ENCODE data around the gene GAREM1. TPM values are rescaled to one million over a fixed set of nuclear protein-coding genes. Genes with fewer than 3 reads are reported as not detected.
"Not testable (repeated sequence)": the region's sequence is repeated elsewhere in the genome, so short reads cannot be mapped to it uniquely, and the experiment has no call there.

Gene GAREM1
- total RNA-seq, 2 experiments from 2014 or later: 0.05 TPM; not detected in 1

DNA sequence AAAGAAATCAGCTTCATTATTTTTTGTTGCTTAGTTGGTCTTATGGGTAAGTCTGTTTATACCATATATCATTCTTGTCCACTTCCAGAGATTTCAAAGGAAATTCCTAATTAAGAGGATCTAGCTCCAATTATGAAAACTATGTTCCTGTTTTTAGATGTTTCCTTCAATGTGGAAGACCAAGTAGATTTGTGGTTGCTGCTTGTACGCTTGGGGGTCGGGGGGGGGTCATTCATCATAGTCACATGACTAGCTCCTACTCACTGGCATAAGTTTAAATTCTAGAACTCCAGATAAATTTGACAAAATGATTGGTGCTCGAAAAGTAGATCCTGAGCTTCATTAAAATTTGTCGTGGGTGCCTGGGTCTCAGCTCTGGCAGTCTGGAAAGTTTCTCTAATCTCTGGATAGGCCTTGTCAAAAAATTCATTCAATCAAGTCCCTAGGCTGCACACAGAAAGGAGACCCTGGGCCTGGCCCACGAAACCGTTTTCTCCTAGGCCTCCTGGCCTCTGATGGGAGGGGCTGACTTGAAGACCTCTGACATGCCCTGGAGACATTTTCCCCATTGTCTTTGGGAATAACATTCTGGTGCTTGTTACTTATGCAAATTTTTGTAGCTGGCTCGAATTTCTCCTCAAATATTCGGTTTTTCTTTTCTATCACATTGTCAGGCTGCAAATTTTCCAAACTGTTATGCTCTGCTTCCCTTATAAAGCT is 218.4 kb downstream of the GAREM1 start:
- intact Hi-C loops (cut with micrococcal nuclease): no loop called here
- CTCF ChIA-PET: no interaction called here
- Mint-ChIP-seq H3K9me3 (no peaks in the 10 kb centered on the region), H3K27me3 (peaks cover 27% of the 10 kb centered on the region), H3K27ac (no peak overlapping the region), H3K4me1 (ENCODE audit: low read depth) (no peaks in the 10 kb centered on the region), H3K36me3 (no peaks in the 10 kb centered on the region), H3K4me3 (no peak overlapping the region)
- DNase-seq: no peak
- POLR2A ChIA-PET: no interaction called here

DNA sequence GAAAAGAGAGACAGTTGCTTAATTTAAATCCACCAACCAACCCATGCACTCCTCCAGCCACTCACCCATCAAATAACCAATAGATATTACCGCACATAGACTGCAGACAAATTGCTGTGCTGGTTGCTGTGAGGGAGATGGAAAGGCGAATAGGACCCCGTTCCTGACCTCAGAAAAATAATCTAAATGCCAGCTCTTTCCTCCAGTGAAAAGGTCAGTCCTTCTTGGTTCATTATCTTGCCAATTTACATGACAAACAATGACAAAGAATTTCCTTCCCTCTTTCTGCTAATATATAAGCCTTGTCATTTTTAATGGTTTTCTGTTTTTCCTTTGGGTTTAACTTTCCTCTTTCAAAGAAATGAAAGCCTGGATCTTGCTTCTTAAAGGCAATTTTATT is 219.2 kb downstream of the GAREM1 start:
- no peaks in the 10 kb centered on the region for H3K9me3 Mint-ChIP-seq
- no peaks in the 10 kb centered on the region for H3K4me1 Mint-ChIP-seq (ENCODE audit: low read depth)
- POLR2A ChIA-PET: no interaction called here
- CTCF ChIA-PET: no interaction called here
- H3K4me3 Mint-ChIP-seq: no peak overlapping the region
- H3K36me3 Mint-ChIP-seq: no peaks in the 10 kb centered on the region
- no peak for DNase-seq
- peaks cover 25% of the 10 kb centered on the region for H3K27me3 Mint-ChIP-seq
- intact Hi-C loops (cut with micrococcal nuclease): no loop called here
- no peak overlapping the region for H3K27ac Mint-ChIP-seq

DNA sequence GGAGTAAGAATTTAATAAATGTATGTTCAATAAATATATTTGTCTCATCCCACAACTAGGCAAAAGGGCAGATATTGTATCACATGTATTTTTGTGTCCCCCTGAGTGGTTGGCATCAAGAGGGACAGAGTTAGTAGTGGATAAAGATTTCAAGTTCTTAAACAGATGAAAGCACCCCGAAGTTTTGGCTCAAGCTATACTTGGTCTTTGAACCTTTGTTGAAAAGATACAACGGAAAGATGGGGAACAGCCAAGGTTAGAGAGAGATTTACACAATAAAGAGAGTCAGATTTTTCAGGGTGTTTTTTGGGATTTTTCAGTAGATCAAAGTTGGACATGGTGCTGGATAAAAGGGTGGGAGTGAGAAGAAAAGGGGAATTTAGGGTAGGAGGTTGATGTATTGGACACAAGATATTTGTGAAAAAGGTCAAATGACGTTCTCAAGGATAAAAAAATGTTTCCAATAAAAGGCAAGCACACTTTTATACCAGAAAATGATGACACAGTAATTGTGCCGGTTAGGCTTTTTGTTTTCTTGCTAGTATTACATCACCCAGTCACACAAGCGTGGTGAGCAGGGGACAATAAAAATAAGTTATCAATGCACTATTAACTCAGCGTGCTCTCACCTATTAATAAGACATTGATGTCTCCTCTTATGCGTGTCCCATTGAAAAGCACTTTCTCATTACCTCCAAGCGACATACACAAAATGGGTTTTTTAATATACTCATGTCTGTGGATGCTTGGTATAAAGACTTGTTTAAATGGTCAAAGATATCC is 221.3 kb downstream of the GAREM1 start:
- CTCF ChIA-PET: no interaction called here
- H3K27ac Mint-ChIP-seq: no peak overlapping the region
- POLR2A ChIA-PET: no interaction called here
- intact Hi-C loops (cut with micrococcal nuclease): no loop called here
- peaks cover 18% of the 10 kb centered on the region for H3K27me3 Mint-ChIP-seq
- no peak for DNase-seq
- no peaks in the 10 kb centered on the region for H3K9me3 Mint-ChIP-seq
- no peaks in the 10 kb centered on the region for H3K36me3 Mint-ChIP-seq
- H3K4me1 Mint-ChIP-seq (ENCODE audit: low read depth): no peaks in the 10 kb centered on the region
- no peak overlapping the region for H3K4me3 Mint-ChIP-seq

DNA sequence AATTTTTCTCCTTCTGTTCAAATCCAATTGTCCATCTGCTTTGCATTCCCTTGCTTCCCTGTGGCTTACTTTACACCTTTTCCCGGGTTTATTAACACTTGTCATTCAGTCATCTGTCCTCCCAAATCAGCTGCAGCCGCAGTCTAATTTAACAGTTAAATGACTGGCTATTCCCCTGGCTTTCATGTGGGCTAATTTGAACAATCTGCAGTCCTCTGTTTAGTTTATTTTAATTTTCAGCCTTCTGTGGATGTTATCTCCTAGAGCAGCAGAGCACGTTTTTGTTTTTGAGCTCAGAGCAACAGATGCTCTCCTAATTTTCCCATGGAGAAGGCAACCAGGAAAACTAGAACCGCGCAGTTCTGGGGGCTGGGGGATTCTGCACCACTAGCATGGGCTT is 225.8 kb downstream of the GAREM1 start:
- Mint-ChIP-seq H3K9me3 (no peaks in the 10 kb centered on the region), H3K4me3 (no peak overlapping the region), H3K4me1 (ENCODE audit: low read depth) (no peaks in the 10 kb centered on the region), H3K27me3 (peaks cover 9% of the 10 kb centered on the region), H3K36me3 (no peaks in the 10 kb centered on the region), H3K27ac (no peak overlapping the region)
- POLR2A ChIA-PET: interaction anchor here (0.5 kb wide), 1 partner anchor 87 kb away, joined by 3 read pairs; no protein-coding TSS in a partner anchor
- DNase-seq: no peak
- CTCF ChIA-PET: interaction anchor here (1.6 kb wide), 1 partner anchor 27 kb away, joined by 3 read pairs; no protein-coding TSS in a partner anchor
- intact Hi-C loops (cut with micrococcal nuclease): no loop called here

DNA sequence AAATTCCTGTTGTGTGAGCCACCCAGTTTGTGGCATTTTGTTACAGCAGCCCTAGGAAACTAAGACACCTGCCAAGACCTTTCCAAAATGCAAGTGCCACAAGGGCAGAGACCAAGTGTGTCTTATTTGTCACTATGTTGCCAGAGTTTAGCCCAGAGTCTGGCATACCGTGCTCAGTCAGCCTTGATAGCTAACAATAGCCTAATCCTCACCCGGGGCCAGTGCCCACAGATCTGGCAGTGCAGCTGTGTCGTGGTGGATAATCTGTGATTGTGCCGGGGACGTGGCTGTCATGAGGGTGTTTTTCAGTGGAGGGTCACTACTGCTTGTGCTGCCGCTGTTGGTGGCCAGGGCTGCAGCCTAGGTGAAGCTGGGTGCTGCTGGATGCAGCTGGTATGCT is 227.3 kb downstream of the GAREM1 start:
- no peak overlapping the region for H3K4me3 Mint-ChIP-seq
- intact Hi-C loops (cut with micrococcal nuclease): no loop called here
- no peak for DNase-seq
- H3K9me3 Mint-ChIP-seq: no peaks in the 10 kb centered on the region
- H3K4me1 Mint-ChIP-seq (ENCODE audit: low read depth): no peaks in the 10 kb centered on the region
- peaks cover 4% of the 10 kb centered on the region for H3K27me3 Mint-ChIP-seq
- POLR2A ChIA-PET: no interaction called here
- no peak overlapping the region for H3K27ac Mint-ChIP-seq
- H3K36me3 Mint-ChIP-seq: no peaks in the 10 kb centered on the region
- CTCF ChIA-PET: interaction anchor here (1.6 kb wide), 1 partner anchor 29 kb away, joined by 3 read pairs; no protein-coding TSS in a partner anchor

DNA sequence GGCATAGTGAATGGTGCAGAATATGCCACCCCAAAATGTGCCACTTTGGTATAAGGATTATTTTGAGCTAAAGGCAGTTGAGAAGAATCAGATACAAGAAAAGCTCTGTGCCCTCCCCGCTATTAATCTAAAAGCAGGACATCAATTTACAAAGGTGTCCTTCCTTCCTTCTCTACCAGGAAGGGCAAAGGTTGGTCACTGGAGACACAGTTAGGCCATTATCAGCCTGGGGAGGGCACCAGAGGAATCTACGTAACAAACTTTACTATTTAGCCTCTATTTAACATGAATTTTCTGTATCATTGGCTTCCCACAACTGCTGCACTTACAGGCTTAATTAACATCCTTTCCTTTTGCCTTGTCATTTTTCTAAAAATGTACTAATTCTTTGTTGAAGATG is 228.3 kb downstream of the GAREM1 start:
- Mint-ChIP-seq H3K27me3 (peaks cover 1% of the 10 kb centered on the region), H3K36me3 (no peaks in the 10 kb centered on the region), H3K4me3 (no peak overlapping the region), H3K4me1 (ENCODE audit: low read depth) (no peaks in the 10 kb centered on the region), H3K27ac (no peak overlapping the region), H3K9me3 (no peaks in the 10 kb centered on the region)
- no peak for DNase-seq
- ChIA-PET POLR2A (no interaction called here), CTCF (no interaction called here)
- intact Hi-C loops (cut with micrococcal nuclease): no loop called here

DNA sequence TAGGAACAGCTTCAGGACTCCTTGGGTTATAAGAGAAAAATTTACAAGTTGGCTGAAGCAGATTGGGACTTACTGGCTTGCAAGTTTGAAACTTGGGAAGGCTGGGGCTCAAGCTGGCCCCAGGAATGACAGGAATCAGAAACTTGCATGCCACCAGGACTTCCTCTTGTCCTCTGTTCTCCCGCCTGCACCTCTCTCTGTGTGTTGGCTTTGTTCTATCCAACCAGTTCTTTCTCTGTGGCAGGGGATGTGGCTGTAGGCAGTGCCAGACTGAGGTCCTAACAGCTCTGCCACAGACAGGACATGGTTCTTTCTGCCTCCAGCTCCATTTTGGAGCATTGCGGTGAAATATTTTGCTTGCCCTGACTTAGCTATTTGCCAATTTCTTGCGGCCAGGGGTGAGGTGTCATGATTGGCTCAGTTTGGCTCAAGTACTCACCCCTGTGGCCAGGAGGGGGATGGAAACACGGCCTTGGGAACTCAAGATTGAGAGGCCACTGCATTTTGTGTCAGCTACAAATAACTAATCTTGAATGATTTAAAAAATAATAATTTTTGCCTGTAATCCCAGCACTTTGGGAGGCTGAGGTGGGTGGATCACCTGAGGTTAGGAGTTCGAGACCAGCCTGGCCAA is 231.9 kb downstream of the GAREM1 start:
- no peak for DNase-seq
- CTCF ChIA-PET: interaction anchor here (1.4 kb wide), 1 partner anchor 81 kb away, joined by 5 read pairs; no protein-coding TSS in a partner anchor
- POLR2A ChIA-PET: no interaction called here
- Mint-ChIP-seq H3K9me3 (no peaks in the 10 kb centered on the region), H3K4me3 (no peak overlapping the region), H3K36me3 (no peaks in the 10 kb centered on the region), H3K27ac (no peak overlapping the region), H3K4me1 (ENCODE audit: low read depth) (no peaks in the 10 kb centered on the region), H3K27me3 (peaks cover 2% of the 10 kb centered on the region)
- intact Hi-C loops (cut with micrococcal nuclease): no loop called here

DNA sequence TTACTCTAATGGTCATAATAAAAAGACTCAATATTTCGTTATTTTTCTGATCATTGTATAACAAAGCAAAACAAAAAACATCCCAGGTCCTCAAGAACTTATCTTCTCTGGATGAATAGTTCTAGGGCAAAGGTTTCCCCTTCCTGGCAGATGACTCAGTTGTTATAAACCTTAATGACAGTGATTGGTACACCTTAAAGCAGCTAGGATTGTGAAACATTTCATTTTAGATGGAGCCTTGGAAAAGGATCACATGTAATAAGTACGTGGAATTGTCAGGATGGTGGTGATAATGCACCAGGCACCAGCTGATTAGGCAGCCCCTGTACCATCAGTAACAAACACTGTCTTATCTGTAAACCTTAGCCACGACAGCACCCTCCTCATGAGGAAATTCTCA is 233.6 kb downstream of the GAREM1 start:
- POLR2A ChIA-PET: no interaction called here
- no peak overlapping the region for H3K4me3 Mint-ChIP-seq
- intact Hi-C loops (cut with micrococcal nuclease): no loop called here
- no peaks in the 10 kb centered on the region for H3K9me3 Mint-ChIP-seq
- no peak overlapping the region for H3K27ac Mint-ChIP-seq
- peaks cover 2% of the 10 kb centered on the region for H3K27me3 Mint-ChIP-seq
- no peak for DNase-seq
- no peaks in the 10 kb centered on the region for H3K36me3 Mint-ChIP-seq
- CTCF ChIA-PET: interaction anchor here (0.9 kb wide), 1 partner anchor 80 kb away, joined by 3 read pairs; no protein-coding TSS in a partner anchor
- no peaks in the 10 kb centered on the region for H3K4me1 Mint-ChIP-seq (ENCODE audit: low read depth)

DNA sequence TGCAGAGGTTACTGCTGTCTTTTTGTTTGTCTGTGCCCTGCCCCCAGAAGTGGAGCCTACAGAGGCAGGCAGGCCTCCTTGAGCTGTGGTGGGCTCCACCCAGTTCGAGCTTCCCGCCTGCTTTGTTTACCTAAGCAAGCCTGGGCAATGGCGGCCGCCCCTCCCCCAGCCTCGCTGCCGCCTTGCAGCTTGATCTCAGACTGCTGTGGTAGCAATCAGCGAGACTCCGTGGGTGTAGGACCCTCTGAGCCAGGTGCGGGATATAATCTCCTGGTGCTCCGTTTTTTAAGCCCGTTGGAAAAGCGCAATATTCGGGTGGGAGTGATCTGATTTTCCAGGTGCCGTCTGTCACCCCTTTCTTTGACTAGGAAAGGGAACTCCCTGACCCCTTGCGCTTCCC is 237.3 kb downstream of the GAREM1 start:
- H3K4me3 Mint-ChIP-seq; H3K27ac Mint-ChIP-seq; H3K36me3 Mint-ChIP-seq; CTCF ChIA-PET; H3K27me3 Mint-ChIP-seq; H3K9me3 Mint-ChIP-seq; DNase-seq; POLR2A ChIA-PET; H3K4me1 Mint-ChIP-seq (ENCODE audit: low read depth); intact Hi-C loops (cut with micrococcal nuclease): not testable (repeated sequence)

DNA sequence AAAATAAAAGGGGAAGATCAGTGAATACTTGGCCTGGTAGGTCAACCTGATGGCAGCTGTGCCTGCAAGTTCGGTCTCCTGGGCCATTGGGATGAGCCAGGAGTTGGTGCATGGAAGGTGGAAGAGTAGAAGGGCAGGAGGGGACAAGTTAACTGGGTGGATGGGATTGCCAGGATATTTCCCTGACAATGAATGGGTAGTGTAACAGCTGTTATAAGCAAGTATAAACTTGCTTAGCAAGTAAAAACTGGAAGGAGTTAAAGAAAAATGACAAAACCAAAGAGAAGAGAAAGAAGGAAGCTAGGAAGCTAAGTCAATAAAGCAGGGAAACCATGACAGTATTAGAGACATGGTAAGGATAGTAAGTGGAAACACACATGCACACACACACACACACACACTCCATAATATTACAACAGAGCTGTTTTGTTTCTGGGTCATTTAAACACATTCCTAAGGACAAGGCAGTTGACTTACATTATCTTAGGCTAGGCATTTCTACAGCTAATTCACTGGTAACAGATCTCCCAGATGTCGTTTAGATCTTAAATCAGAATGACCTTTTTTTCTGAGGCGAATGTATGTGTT is 251.2 kb downstream of the GAREM1 start:
- H3K36me3 Mint-ChIP-seq: no peaks in the 10 kb centered on the region
- H3K27ac Mint-ChIP-seq: no peak overlapping the region
- no peaks in the 10 kb centered on the region for H3K4me1 Mint-ChIP-seq (ENCODE audit: low read depth)
- ChIA-PET CTCF (no interaction called here), POLR2A (no interaction called here)
- H3K9me3 Mint-ChIP-seq: no peaks in the 10 kb centered on the region
- intact Hi-C loops (cut with micrococcal nuclease): no loop called here
- H3K4me3 Mint-ChIP-seq: no peak overlapping the region
- H3K27me3 Mint-ChIP-seq: no peaks in the 10 kb centered on the region
- no peak for DNase-seq

DNA sequence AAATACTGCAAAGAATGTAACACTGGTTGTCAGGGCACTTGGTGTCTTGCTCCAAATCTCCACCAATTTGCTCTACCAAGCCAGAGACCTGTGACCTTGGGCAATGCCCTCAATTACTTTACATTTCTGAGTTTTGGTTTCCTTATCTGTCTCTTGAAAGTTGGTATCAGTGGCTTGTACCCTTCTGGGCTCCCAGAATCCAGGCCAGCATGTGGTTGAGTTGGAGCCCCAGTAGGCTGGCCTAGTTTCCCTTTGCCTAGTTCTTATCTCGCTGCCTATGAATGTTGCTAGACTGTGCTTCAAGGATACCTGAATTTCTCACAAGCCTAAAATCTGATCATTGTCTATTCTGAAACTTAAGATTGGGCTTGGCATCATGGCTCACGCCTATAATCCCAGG is 254.3 kb downstream of the GAREM1 start:
- Mint-ChIP-seq H3K4me1 (ENCODE audit: low read depth) (no peaks in the 10 kb centered on the region), H3K27me3 (no peaks in the 10 kb centered on the region), H3K4me3 (no peak overlapping the region), H3K36me3 (no peaks in the 10 kb centered on the region), H3K9me3 (no peaks in the 10 kb centered on the region), H3K27ac (no peak overlapping the region)
- DNase-seq: no peak
- CTCF ChIA-PET: no interaction called here
- POLR2A ChIA-PET: no interaction called here
- intact Hi-C loops (cut with micrococcal nuclease): no loop called here

DNA sequence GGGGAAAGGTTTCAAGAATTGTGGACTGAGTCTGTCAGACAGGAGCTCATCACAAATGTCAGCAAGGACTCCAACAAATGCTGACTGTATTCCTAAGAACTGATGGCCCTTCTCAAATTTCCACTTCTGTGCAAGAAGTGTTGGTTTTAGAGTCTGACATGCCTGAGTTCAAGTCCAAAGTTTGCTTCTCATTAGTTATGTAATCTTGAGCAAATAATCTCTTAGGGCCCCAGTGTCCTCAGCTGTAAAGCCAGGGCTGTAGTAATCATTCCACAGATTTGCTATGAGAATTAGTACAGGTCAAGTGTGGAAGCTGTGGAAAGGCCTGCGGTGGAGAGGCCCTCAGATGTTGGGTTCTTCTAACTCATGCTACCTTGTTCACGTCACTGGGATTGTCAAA is 257.0 kb downstream of the GAREM1 start:
- Mint-ChIP-seq H3K9me3 (no peaks in the 10 kb centered on the region), H3K4me1 (ENCODE audit: low read depth) (no peaks in the 10 kb centered on the region), H3K27me3 (no peaks in the 10 kb centered on the region), H3K4me3 (no peak overlapping the region), H3K36me3 (no peaks in the 10 kb centered on the region), H3K27ac (no peak overlapping the region)
- no peak for DNase-seq
- ChIA-PET POLR2A (no interaction called here), CTCF (no interaction called here)
- intact Hi-C loops (cut with micrococcal nuclease): no loop called here
